ENCODE results near the gene ASCL2.

The ASCL2 gene

DNA sequence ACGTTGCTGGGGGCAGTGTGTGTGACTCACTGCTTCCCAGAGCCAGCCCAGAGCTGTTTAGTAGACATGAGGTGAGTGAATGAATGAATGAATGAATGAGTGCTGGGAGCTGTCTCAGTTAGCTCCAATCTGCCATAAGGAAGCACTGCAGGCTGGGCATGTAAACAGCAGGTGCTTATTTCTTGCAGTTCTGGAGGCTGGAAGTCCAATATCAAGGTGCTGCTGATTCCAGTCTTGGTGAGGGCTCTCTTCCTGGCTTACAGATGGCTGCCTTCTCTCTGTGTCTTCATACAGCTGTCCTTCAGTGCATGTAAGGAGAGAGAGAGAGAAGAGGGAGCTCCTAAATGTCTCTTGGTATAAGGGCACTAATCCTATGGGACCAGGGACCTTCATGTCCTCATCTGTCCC, 27.2 kb upstream of the ASCL2 start:
- Histone ChIP-seq H3K27me3 (ENCODE audit: control insufficient read depth in 1 of 2, insufficient read depth in 1 of 2, low read length in 2 of 2) (peaks cover 33 to 48% of the 10 kb centered on the region in 2 experiments), H3K79me1 (replicated peaks; ENCODE audit: low read length, poor library complexity, severe bottlenecking) (no peaks in the 10 kb centered on the region), H3K9ac (ENCODE audit: low read length) (no peak overlapping the region), H3K14ac (ENCODE audit: low read length in 2 of 2) (no peak overlapping the region), H3K4me3 (ENCODE audit: insufficient read depth in 1 of 2, low read depth in 1 of 2, low read length in 2 of 2) (no peak overlapping the region), H3K23ac (ENCODE audit: low read length in 2 of 2) (no peak overlapping the region), H2AFZ (ENCODE audit: low read depth, low read length) (no peak overlapping the region), H4K8ac (ENCODE audit: low read length) (no peak overlapping the region), H2BK12ac (ENCODE audit: low read length in 2 of 2) (no peak overlapping the region), H3K4me2 (ENCODE audit: low read length, poor library complexity, severe bottlenecking) (no peak overlapping the region), H3K36me3 (ENCODE audit: control insufficient read depth in 1 of 2, insufficient read depth in 2 of 2, low read depth in 1 of 2, low read length in 2 of 2) (no peaks in the 10 kb centered on the region), H3K9me3 (ENCODE audit: control insufficient read depth, low read length) (no peaks in the 10 kb centered on the region), H3K4me1 (ENCODE audit: control insufficient read depth, insufficient read depth, low read depth, low read length) (peaks cover 15% of the 10 kb centered on the region), H2BK15ac (ENCODE audit: low read depth, poor library complexity, severe bottlenecking) (no peak overlapping the region), H2AK5ac (ENCODE audit: low read length, severe bottlenecking) (no peak overlapping the region), H3K18ac (ENCODE audit: low read depth in 1 of 2, low read length in 2 of 2) (no peak overlapping the region), H2BK120ac (ENCODE audit: low read depth, low read length) (no peak overlapping the region), H3K27ac (ENCODE audit: low read length, poor library complexity, severe bottlenecking) (no peak overlapping the region), H2BK5ac (ENCODE audit: low read depth, low read length, poor library complexity, severe bottlenecking) (no peak overlapping the region), H3K4ac (ENCODE audit: low read depth in 1 of 2, low read length in 2 of 2) (no peak overlapping the region), H4K91ac (ENCODE audit: low read length) (no peak overlapping the region)
- 61% methylated on average over 1 of the region's 1 CpG for WGBS
- no peak for DNase-seq

DNA sequence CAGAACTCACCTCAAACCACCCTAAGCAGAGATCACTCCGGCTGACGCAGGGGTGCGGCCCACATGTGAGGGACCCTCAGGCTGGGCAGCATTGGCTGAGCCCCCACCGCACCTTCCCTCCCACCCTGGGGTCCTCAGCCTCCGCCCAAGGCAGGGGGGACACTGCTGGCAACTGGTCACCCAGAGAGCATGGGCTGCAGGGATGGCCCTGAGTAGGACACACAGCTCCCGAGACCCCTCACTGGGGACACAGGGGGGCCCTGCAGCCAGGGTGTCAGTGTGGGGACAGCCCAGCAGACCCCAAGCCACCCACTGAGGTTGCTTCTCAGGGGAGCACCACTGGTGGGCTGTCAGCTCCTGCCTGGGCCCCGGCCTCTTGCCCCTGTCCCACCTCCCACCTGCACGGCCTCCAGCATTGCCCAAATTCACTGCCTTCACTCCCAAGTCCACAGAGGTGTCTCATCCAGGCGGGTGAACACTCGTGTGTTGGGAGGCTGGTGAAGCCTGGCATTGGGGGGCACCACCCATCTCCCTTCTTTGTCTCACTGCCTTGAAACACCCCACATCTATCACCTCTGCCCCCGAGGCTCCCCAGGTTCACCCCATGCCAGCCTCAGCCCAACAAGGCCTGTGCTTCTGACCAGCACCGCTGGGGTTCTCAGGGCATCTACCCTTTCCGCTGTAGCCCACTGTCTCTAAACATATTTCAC, 26.7 kb upstream of the ASCL2 start:
- Histone ChIP-seq H3K18ac (ENCODE audit: low read depth in 1 of 2, low read length in 2 of 2) (no peak overlapping the region), H3K9me3 (ENCODE audit: control insufficient read depth, low read length) (no peaks in the 10 kb centered on the region), H3K14ac (ENCODE audit: low read length in 2 of 2) (no peak overlapping the region), H3K27me3 (ENCODE audit: control insufficient read depth in 1 of 2, insufficient read depth in 1 of 2, low read length in 2 of 2) (peaks cover 33 to 48% of the 10 kb centered on the region in 2 experiments), H4K8ac (ENCODE audit: low read length) (no peak overlapping the region), H2BK15ac (ENCODE audit: low read depth, poor library complexity, severe bottlenecking) (no peak overlapping the region), H3K23ac (ENCODE audit: low read length in 2 of 2) (no peak overlapping the region), H2BK12ac (ENCODE audit: low read length in 2 of 2) (no peak overlapping the region), H3K27ac (ENCODE audit: low read length, poor library complexity, severe bottlenecking) (no peak overlapping the region), H4K91ac (ENCODE audit: low read length) (no peak overlapping the region), H3K4ac (ENCODE audit: low read depth in 1 of 2, low read length in 2 of 2) (no peak overlapping the region), H2AFZ (ENCODE audit: low read depth, low read length) (no peak overlapping the region), H2BK120ac (ENCODE audit: low read depth, low read length) (no peak overlapping the region), H3K9ac (ENCODE audit: low read length) (no peak overlapping the region), H3K4me1 (ENCODE audit: control insufficient read depth, insufficient read depth, low read depth, low read length) (peaks cover 9% of the 10 kb centered on the region), H3K36me3 (ENCODE audit: control insufficient read depth in 1 of 2, insufficient read depth in 2 of 2, low read depth in 1 of 2, low read length in 2 of 2) (no peaks in the 10 kb centered on the region), H3K4me2 (ENCODE audit: low read length, poor library complexity, severe bottlenecking) (no peak overlapping the region), H3K4me3 (ENCODE audit: insufficient read depth in 1 of 2, low read depth in 1 of 2, low read length in 2 of 2) (no peak overlapping the region), H3K79me1 (replicated peaks; ENCODE audit: low read length, poor library complexity, severe bottlenecking) (no peaks in the 10 kb centered on the region), H2BK5ac (ENCODE audit: low read depth, low read length, poor library complexity, severe bottlenecking) (no peak overlapping the region), H2AK5ac (ENCODE audit: low read length, severe bottlenecking) (no peak overlapping the region)
- WGBS, result 86% methylated on average over 12 of the region's 13 CpGs
- DNase-seq, result no peak

DNA sequence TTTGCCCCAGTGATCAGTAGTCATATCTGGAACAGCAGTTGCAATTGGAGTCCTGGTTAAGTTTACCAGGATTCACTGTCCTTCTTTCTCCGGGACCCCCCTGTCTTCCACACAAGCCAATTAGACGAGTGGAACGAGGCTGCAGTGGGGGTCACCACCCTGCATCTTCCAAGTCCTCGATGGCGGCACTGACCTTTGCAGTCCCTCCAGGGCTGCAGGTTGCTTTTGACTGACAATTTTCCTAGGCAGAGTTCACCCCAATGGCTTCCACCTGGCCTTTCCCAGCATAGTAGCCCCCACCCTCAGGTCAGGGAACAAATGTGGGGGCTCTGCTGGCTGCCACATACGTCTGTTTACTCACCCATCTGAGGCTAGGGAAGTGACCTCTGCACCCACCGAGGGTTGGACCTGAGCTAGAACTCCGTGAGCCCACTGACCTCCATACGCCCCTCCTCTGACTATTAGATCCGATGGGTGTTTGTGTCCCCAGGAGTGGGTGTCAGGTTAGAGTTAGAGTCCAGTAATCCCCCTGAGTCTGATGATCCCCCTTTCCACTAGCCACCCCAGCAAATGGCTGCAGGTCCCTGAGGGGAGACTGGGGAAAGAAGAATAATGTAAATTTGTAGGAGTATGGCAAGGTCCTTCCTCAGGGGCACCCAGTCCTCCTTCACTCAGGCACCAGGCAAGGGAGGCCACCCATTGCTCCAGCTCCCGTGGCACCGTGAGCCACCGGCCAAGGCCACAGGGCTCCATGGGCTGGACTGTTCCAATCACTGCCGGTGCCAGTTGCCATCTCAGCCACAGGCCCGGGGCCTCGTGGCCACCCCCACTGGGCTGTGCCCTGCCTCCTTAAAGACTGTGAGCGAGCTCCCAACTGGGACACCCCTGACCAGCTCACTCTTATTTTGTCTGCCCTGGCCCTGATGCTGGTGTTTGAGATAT, 25.9 kb upstream of the ASCL2 start:
- peaks cover 2% of the 10 kb centered on the region for H3K4me1 ChIP-seq (ENCODE audit: control insufficient read depth, insufficient read depth, low read depth, low read length)
- H3K18ac ChIP-seq (ENCODE audit: low read depth in 1 of 2, low read length in 2 of 2), result no peak overlapping the region
- H3K27me3 ChIP-seq (ENCODE audit: control insufficient read depth in 1 of 2, insufficient read depth in 1 of 2, low read length in 2 of 2), result peaks cover 33 to 48% of the 10 kb centered on the region in 2 experiments
- H2BK15ac ChIP-seq (ENCODE audit: low read depth, poor library complexity, severe bottlenecking), result no peak overlapping the region
- no peak overlapping the region for H3K4ac ChIP-seq (ENCODE audit: low read depth in 1 of 2, low read length in 2 of 2)
- H2BK120ac ChIP-seq (ENCODE audit: low read depth, low read length), result no peak overlapping the region
- H3K23ac ChIP-seq (ENCODE audit: low read length in 2 of 2), result no peak overlapping the region
- H2BK12ac ChIP-seq (ENCODE audit: low read length in 2 of 2), result no peak overlapping the region
- H3K14ac ChIP-seq (ENCODE audit: low read length in 2 of 2), result no peak overlapping the region
- no peak overlapping the region for H2BK5ac ChIP-seq (ENCODE audit: low read depth, low read length, poor library complexity, severe bottlenecking)
- no peak overlapping the region for H3K4me3 ChIP-seq (ENCODE audit: insufficient read depth in 1 of 2, low read depth in 1 of 2, low read length in 2 of 2)
- H3K27ac ChIP-seq (ENCODE audit: low read length, poor library complexity, severe bottlenecking), result no peak overlapping the region
- no peak for DNase-seq
- H2AK5ac ChIP-seq (ENCODE audit: low read length, severe bottlenecking), result no peak overlapping the region
- H4K91ac ChIP-seq (ENCODE audit: low read length), result no peak overlapping the region
- H3K9me3 ChIP-seq (ENCODE audit: control insufficient read depth, low read length), result no peaks in the 10 kb centered on the region
- H2AFZ ChIP-seq (ENCODE audit: low read depth, low read length), result no peak overlapping the region
- no peak overlapping the region for H3K9ac ChIP-seq (ENCODE audit: low read length)
- H4K8ac ChIP-seq (ENCODE audit: low read length), result no peak overlapping the region
- WGBS, result 87% methylated on average over 17 of the region's 17 CpGs
- no peak overlapping the region for H3K4me2 ChIP-seq (ENCODE audit: low read length, poor library complexity, severe bottlenecking)
- no peaks in the 10 kb centered on the region for H3K36me3 ChIP-seq (ENCODE audit: control insufficient read depth in 1 of 2, insufficient read depth in 2 of 2, low read depth in 1 of 2, low read length in 2 of 2)
- no peaks in the 10 kb centered on the region for H3K79me1 ChIP-seq (replicated peaks; ENCODE audit: low read length, poor library complexity, severe bottlenecking)

DNA sequence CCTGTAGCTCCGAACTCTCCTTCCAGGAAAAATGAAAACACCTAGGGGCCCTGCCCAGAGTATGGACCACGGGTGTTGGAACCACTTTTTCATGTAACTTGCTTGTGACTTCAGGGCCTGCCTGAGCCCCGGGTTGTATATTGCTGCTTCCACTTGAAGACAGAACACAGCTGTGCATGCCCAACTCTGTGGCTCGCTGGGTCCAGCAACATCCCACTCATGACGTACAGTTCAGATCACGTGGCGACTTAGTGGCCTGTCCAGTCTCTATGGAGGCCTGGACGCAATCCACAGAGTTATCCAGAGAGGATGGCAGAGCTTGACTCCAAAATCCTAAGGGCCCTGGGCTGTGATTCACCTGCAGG, 24.5 kb upstream of the ASCL2 start:
- peaks cover 5% of the 10 kb centered on the region for H3K4me1 ChIP-seq (ENCODE audit: control insufficient read depth, insufficient read depth, low read depth, low read length)
- H3K4ac ChIP-seq (ENCODE audit: low read depth in 1 of 2, low read length in 2 of 2), result no peak overlapping the region
- no peak overlapping the region for H3K9ac ChIP-seq (ENCODE audit: low read length)
- no peak overlapping the region for H3K14ac ChIP-seq (ENCODE audit: low read length in 2 of 2)
- no peak overlapping the region for H4K91ac ChIP-seq (ENCODE audit: low read length)
- WGBS, result 82% methylated on average over 8 of the region's 8 CpGs
- H3K23ac ChIP-seq (ENCODE audit: low read length in 2 of 2), result no peak overlapping the region
- no peak overlapping the region for H3K4me3 ChIP-seq (ENCODE audit: insufficient read depth in 1 of 2, low read depth in 1 of 2, low read length in 2 of 2)
- no peak overlapping the region for H2AFZ ChIP-seq (ENCODE audit: low read depth, low read length)
- no peak overlapping the region for H3K27ac ChIP-seq (ENCODE audit: low read length, poor library complexity, severe bottlenecking)
- no peaks in the 10 kb centered on the region for H3K79me1 ChIP-seq (replicated peaks; ENCODE audit: low read length, poor library complexity, severe bottlenecking)
- no peak overlapping the region for H2BK120ac ChIP-seq (ENCODE audit: low read depth, low read length)
- H3K36me3 ChIP-seq (ENCODE audit: control insufficient read depth in 1 of 2, insufficient read depth in 2 of 2, low read depth in 1 of 2, low read length in 2 of 2), result no peaks in the 10 kb centered on the region
- H3K9me3 ChIP-seq (ENCODE audit: control insufficient read depth, low read length), result no peaks in the 10 kb centered on the region
- H3K18ac ChIP-seq (ENCODE audit: low read depth in 1 of 2, low read length in 2 of 2), result no peak overlapping the region
- H3K4me2 ChIP-seq (ENCODE audit: low read length, poor library complexity, severe bottlenecking), result no peak overlapping the region
- no peak for DNase-seq
- no peak overlapping the region for H2BK5ac ChIP-seq (ENCODE audit: low read depth, low read length, poor library complexity, severe bottlenecking)
- H2BK12ac ChIP-seq (ENCODE audit: low read length in 2 of 2), result no peak overlapping the region
- H4K8ac ChIP-seq (ENCODE audit: low read length), result no peak overlapping the region
- no peak overlapping the region for H2AK5ac ChIP-seq (ENCODE audit: low read length, severe bottlenecking)
- H2BK15ac ChIP-seq (ENCODE audit: low read depth, poor library complexity, severe bottlenecking), result no peak overlapping the region
- H3K27me3 ChIP-seq (ENCODE audit: control insufficient read depth in 1 of 2, insufficient read depth in 1 of 2, low read length in 2 of 2), result peaks cover 36 to 56% of the 10 kb centered on the region in 2 experiments

Data from mesenchymal stem cell (in vitro differentiated cells and primary cell).